NCI-H2029 (cell line): ENCODE results near the gene GRK2.

Experiments
- DNase-seq: peaks from one replicate; lab custom pipeline; 2025; lab: John Stamatoyannopoulos, UW

Gene GRK2

GRCh38 chr11:67254798-67255197 is 11.5 kb upstream of the GRK2 start:
- no peak for DNase-seq

- DNase-seq, result no peak
These were observed 10.9 kb upstream of the GRK2 start for GRCh38 chr11:67255353-67255752.

GRCh38 chr11:67255864-67256263 is 10.4 kb upstream of the GRK2 start:
- no peak for DNase-seq

GRCh38 chr11:67256477-67257135 is 9.7 kb upstream of the GRK2 start:
- no peak for DNase-seq

GRCh38 chr11:67260406-67260805 is 5.9 kb upstream of the GRK2 start:
- DNase-seq, result no peak

GRCh38 chr11:67260885-67261639 is 5.2 kb upstream of the GRK2 start:
- DNase-seq, result peak; percentile 16

GRCh38 chr11:67261640-67261945 is 4.7 kb upstream of the GRK2 start:
- no peak for DNase-seq

GRCh38 chr11:67261946-67262681 is 4.2 kb upstream of the GRK2 start:
- no peak for DNase-seq

GRCh38 chr11:67262731-67263675 is 3.3 kb upstream of the GRK2 start:
- DNase-seq, result peak; percentile 59

GRCh38 chr11:67264260-67264659 is 2.0 kb upstream of the GRK2 start:
- DNase-seq, result no peak

GRCh38 chr11:67264877-67265632 is 1.2 kb upstream of the GRK2 start:
- DNase-seq, result no peak

- DNase-seq, result peak; percentile 19
These were observed 432 bp upstream of the GRK2 start for GRCh38 chr11:67265633-67266448.

GRCh38 chr11:67267188-67268080 is 1.2 kb downstream of the GRK2 start:
- DNase-seq, result peak; percentile 51

GRCh38 chr11:67268081-67268961 is 2.0 kb downstream of the GRK2 start:
- DNase-seq, result no peak

- DNase-seq, result no peak
These were observed 2.6 kb downstream of the GRK2 start for GRCh38 chr11:67268962-67269268.

GRCh38 chr11:67269401-67270255 is 3.4 kb downstream of the GRK2 start:
- no peak for DNase-seq
